Fibroblast of the aortic adventitia (primary cell): ENCODE data around the gene DAAM2. TPM values are rescaled to one million over a fixed set of nuclear protein-coding genes. Genes with fewer than 3 reads are reported as not detected.

Experiments
- DNase-seq: peaks from one replicate; pipeline ENCODE4 v3.0.0-alpha.2; 2010; ENCODE audit warnings: low read depth
- H3K4me3 ChIP-seq: 2 replicates; pipeline ENCODE4 v1.5.1; 2011; ENCODE audit warnings: low read depth, mild to moderate bottlenecking, control low read depth, low read length, moderate library complexity
- CTCF ChIP-seq: IDR thresholded peaks from 2 replicates; pipeline ENCODE4 v1.5.1; 2011; ENCODE audit warnings: mild to moderate bottlenecking, low read length, control low read depth, inconsistent platforms; ENCODE audit not compliant: insufficient read depth
- total RNA-seq: library from RNA; depleted of rRNA; stranded (reverse); fragments of >200 nt; gene quantifications from 2 replicates; pipeline ENCODE4 v1.2.3, GENCODE V29; 2012; ENCODE audit warnings: low replicate concordance

DAAM2 gene
- total RNA-seq, 1 donor: 3.4 TPM

- H3K4me3 ChIP-seq: no peak overlapping the region
- DNase-seq: no peak
- no peak for TF ChIP-seq CTCF
Measured at GRCh38 chr6:39772559-39773273, 19.5 kb upstream of the DAAM2 start.

GRCh38 chr6:39773782-39774181 lies 18.4 kb upstream of the DAAM2 start:
- no peak for TF ChIP-seq CTCF
- H3K4me3 ChIP-seq: no peak overlapping the region
- no peak for DNase-seq

- no peak overlapping the region for H3K4me3 ChIP-seq
- no peak for TF ChIP-seq CTCF
- DNase-seq: no peak
Measured at GRCh38 chr6:39776581-39776980, 15.6 kb upstream of the DAAM2 start.

- TF ChIP-seq CTCF: no peak
- DNase-seq: no peak
- no peak overlapping the region for H3K4me3 ChIP-seq
Measured at GRCh38 chr6:39777218-39777617, 15.0 kb upstream of the DAAM2 start.

- no peak for DNase-seq
- H3K4me3 ChIP-seq: no peak overlapping the region
- no peak for TF ChIP-seq CTCF
Measured at GRCh38 chr6:39777661-39778060, 14.5 kb upstream of the DAAM2 start.

GRCh38 chr6:39778581-39779255 lies 13.5 kb upstream of the DAAM2 start:
- H3K4me3 ChIP-seq: no peak overlapping the region
- no peak for TF ChIP-seq CTCF
- DNase-seq: no peak
